Fibroblast of mammary gland (primary cell): ENCODE data around the gene LLCFC1.

Experiments
- DNase-seq: peaks from one replicate; pipeline ENCODE4 v3.0.0-alpha.2; 2010; ENCODE audit warnings: low read depth
- H3K4me3 ChIP-seq: 2 replicates; pipeline ENCODE4 v1.5.1; 2011; ENCODE audit warnings: low read depth, mild to moderate bottlenecking, low read length, moderate library complexity; ENCODE audit not compliant: control insufficient read depth
- TF ChIP-seq, protein P1 (sequence below): conservative IDR thresholded peaks from 2 replicates; pipeline ENCODE4 v1.5.1; 2011; ENCODE audit warnings: low read depth, low read length, inconsistent platforms; ENCODE audit not compliant: control insufficient read depth, insufficient read depth

Gene LLCFC1

DNA sequence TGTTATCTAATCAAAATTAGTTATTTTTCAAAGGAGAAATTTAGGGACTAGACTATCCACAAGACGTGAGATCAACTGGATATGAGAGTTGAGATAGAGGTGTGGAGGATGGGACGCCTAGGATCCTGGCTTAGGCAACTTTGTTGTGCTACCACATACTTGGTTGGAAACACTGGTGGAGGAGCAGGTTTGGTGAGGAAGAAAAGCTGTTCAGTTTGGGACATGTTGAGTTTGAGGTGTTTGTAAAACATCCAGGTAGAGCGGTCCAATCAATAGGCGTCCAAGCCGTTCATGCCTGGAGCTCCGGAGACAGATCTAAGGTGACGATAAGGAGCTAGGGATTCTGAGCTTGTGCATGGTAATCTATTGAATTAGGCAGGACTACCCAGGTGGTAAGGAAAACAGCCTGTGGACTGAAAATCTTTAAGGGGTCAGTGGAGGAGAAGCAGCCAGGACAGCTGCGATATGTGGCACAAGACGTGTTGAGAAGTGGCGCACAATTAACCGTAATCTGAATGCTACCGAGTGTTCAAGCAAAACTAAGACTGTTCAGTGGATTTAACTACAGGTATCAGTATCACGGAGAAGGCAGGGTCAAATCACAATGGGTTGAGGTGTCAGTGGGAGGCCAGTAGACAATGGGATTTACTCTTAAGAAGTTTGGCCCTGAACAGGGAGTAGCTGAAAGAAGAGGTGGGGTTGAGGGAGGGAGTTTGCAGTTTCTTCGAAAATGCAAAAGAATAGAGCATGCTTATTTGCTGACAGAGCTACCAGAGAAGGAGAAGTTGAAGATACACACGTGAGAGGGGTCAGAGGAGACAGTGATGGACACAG, 37.6 kb upstream of the LLCFC1 start:
- DNase-seq, result no peak
- TF ChIP-seq, protein P1, sequence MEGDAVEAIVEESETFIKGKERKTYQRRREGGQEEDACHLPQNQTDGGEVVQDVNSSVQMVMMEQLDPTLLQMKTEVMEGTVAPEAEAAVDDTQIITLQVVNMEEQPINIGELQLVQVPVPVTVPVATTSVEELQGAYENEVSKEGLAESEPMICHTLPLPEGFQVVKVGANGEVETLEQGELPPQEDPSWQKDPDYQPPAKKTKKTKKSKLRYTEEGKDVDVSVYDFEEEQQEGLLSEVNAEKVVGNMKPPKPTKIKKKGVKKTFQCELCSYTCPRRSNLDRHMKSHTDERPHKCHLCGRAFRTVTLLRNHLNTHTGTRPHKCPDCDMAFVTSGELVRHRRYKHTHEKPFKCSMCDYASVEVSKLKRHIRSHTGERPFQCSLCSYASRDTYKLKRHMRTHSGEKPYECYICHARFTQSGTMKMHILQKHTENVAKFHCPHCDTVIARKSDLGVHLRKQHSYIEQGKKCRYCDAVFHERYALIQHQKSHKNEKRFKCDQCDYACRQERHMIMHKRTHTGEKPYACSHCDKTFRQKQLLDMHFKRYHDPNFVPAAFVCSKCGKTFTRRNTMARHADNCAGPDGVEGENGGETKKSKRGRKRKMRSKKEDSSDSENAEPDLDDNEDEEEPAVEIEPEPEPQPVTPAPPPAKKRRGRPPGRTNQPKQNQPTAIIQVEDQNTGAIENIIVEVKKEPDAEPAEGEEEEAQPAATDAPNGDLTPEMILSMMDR, result no peak
- H3K4me3 ChIP-seq, result no peak overlapping the region

DNA sequence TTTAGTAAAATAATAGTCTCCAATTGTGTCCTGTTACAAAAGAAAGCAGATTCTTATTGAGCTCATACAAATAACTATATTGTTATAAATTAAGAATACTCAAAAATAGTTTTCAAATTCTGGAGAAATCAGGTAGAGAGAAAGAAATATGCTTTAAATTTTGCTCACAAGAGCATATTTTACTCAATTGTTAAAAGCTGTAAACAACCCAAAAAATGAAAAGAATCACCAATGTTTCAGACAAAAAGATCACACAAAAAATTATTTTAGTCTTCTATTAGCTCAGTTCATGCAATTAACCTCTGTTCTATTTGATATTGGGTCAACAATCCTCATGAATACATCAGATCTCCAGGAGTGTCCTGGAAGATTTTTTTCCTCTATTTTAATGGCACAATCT, 35.2 kb upstream of the LLCFC1 start:
- DNase-seq, result no peak
- H3K4me3 ChIP-seq, result no peak overlapping the region
- TF ChIP-seq, protein P1, result no peak

DNA sequence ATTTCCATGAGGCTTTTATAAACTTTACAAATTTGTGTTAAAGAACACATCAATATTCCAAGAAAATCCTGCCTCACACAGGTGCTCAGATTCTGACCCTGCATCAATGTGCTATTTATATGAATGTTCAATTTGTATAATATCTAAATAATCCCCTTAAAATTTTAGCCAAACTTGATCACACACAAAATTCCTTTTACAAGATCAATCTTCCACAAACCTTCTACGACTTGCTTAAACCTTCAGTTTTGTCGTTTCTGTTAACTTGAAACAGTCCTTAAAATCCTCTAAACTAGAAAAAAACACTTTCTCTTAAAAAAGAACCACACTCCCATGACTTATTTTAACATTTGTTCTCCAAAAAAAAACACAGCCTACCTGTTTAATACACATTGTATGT, 33.5 kb upstream of the LLCFC1 start:
- H3K4me3 ChIP-seq, result no peak overlapping the region
- TF ChIP-seq, protein P1, result no peak
- DNase-seq, result no peak

DNA sequence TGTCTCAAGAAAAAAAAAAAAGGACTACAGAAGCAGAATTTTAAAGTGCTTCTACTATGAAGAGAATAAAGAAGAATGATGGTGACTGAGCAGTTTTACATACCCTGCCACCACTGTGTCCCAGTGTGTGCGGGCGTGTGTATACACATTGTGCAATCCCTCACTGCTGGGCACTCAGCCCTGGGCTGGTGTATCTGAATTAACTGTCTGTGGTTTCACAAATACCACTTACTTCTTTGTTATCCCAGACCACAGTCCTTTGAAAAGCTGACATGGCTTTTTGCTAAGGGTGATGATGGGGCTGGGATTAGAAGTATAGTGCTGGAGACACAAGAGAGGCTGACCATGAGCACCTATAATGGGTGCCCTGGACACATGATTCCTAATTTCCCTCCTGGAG, 32.6 kb upstream of the LLCFC1 start:
- TF ChIP-seq, protein P1, result no peak
- no peak for DNase-seq
- H3K4me3 ChIP-seq, result no peak overlapping the region

DNA sequence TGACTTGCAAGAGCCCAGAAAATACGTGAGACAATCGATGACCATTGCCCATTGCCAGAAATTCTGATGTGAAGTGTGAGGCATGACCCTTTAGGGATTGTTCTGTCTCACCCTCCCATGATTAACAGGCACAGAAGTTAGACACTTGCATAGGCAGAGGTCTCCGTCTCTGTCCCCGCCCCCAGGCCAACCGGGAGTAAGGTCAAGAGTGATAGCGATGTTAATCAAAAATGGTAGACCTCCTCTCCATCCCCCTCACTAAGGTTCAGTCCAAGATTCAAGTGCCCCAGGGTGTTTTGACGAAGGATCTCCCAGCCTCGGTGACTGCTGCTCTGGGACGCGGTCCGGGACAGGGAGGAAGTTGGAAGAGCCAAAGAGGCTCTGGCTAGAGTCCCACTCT, 31.0 kb upstream of the LLCFC1 start:
- no peak for DNase-seq
- TF ChIP-seq, protein P1, result no peak
- H3K4me3 ChIP-seq, result no peak overlapping the region

DNA sequence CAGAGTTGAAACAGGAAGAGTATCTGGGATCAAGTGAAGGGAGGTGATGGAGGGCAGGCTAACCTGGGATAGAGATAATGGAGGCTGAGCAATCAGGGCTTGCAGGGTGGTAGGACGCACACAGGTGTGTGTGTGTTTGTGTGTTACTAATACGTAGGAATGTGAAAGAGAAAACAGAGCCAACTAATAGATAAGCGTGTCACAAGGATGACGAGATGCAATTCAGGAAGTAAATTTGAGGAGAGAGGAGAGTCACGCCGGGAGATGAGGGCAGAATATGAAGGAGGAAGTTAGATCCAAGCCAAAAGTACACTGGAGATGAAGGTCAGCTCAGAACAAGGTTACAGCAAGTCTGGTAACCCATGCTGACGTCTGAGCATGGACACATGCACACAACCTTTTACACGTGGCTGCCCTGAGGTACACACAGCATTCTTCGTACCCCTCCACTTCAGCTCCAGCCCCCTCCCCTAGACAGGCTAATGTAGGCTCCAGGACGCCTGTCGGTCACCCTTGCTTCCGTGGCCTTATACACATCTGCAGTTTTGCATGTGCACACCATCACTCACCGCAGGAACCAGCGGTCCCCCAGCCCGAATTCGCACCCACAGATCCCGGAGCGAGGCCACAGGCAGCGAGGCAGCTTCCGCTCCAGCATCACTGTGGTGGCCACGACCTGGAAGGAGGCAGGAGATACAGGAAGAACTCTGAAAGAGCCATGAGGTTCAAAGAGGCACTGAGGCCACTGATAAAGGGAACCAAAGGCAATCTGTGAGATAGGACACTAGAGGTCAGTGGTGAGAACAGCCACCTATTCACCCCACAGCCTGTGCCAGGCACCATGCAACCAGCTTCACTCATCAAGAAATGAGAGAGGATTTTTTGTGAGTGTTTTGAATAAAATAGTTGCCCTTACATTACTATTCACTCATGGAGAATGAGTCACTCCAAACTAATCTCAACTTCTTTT, 30.1 kb upstream of the LLCFC1 start:
- TF ChIP-seq, protein P1, result peak; percentile 26
- DNase-seq, result peak; percentile 4
- H3K4me3 ChIP-seq, result no peak overlapping the region
